GM10266 (cell line): ENCODE data around the gene EHF.

Experiments
- DNase-seq: peaks from one replicate; pipeline ENCODE4 v3.0.0; 2012; ENCODE audit errors: extremely low spot score
- CTCF ChIP-seq: IDR thresholded peaks from 2 replicates; pipeline ENCODE4 v1.5.1; 2012; ENCODE audit warnings: mild to moderate bottlenecking, low read depth; ENCODE audit not compliant: control insufficient read depth, insufficient read depth; ENCODE audit errors: missing control alignments

The EHF gene

GRCh38 chr11:34620820-34621792, at the start of gene EHF:
TSS of gene EHF (plus strand) at chr11:34621093. CDS start at chr11:34642631, 21,538 bp downstream.
- no peak for TF ChIP-seq CTCF
- DNase-seq: no peak

- no peak for TF ChIP-seq CTCF
- no peak for DNase-seq
Measured at GRCh38 chr11:34573537-34573936, 47.4 kb upstream of the EHF start.

GRCh38 chr11:34575261-34575660, 45.6 kb upstream of the EHF start:
- no peak for DNase-seq
- no peak for TF ChIP-seq CTCF

- no peak for DNase-seq
- no peak for TF ChIP-seq CTCF
Measured at GRCh38 chr11:34575671-34576070, 45.2 kb upstream of the EHF start.

- no peak for TF ChIP-seq CTCF
- no peak for DNase-seq
Measured at GRCh38 chr11:34576331-34576730, 44.6 kb upstream of the EHF start.

- DNase-seq: no peak
- TF ChIP-seq CTCF: no peak
Measured at GRCh38 chr11:34583818-34584217, 37.1 kb upstream of the EHF start.

- DNase-seq: no peak
- TF ChIP-seq CTCF: no peak
Measured at GRCh38 chr11:34585304-34585734, 35.6 kb upstream of the EHF start.
